ENCODE data around the gene ORC1.

The ORC1 gene

GRCh38 chr1:52404116-52404974 lies at the start of gene ORC1, which contains the start of gene PRPF38A:
ORC1 (minus strand) TSS chr1:52404423; CDS start chr1:52402223, 2,200 bp downstream.
PRPF38A (plus strand) TSS chr1:52404602; CDS start chr1:52404750, 148 bp downstream.
- FAIRE-seq, result peak; percentile 99
- peak; percentile 91 for DNase-seq (ENCODE audit: extremely low spot score, insufficient read length, low read depth)

- DNase-seq (ENCODE audit: extremely low spot score, insufficient read length, low read depth) (no peak), FAIRE-seq (no peak)
Measured at GRCh38 chr1:52444463-52444862, 40.2 kb upstream of the ORC1 start.

- FAIRE-seq (no peak), DNase-seq (ENCODE audit: extremely low spot score, insufficient read length, low read depth) (no peak)
Measured at GRCh38 chr1:52439976-52440375, 35.8 kb upstream of the ORC1 start.

GRCh38 chr1:52436817-52437216 lies 32.6 kb upstream of the ORC1 start:
- peak; percentile 59 for FAIRE-seq

GRCh38 chr1:52435650-52436049 lies 31.4 kb upstream of the ORC1 start:
- DNase-seq (ENCODE audit: extremely low spot score, insufficient read length, low read depth) (no peak), FAIRE-seq (no peak)

More at GRCh38 chr1:52436817-52437216, 32.6 kb upstream of the ORC1 start:
- DNase-seq (ENCODE audit: extremely low spot score, insufficient read length, low read depth), result no peak

DNA sequence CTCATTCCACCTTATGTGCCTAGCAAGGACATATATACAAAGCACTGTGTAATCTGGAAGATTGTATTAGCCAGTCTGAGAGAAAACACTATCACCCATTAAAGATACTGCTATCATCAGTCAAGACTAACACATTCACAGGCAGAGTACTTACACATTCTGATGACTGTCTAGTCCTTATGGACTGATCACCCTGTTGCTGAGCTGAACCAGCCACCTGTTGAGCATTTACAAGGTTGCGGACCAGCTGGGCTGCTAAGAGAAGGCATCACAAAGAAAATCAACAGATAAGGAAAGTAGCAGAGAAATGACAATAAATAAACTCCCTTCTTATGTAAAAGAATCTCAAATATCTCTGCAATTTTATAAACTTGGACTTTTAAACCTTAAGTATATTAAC lies 31.0 kb upstream of the ORC1 start:
- DNase-seq (ENCODE audit: extremely low spot score, insufficient read length, low read depth) (no peak), FAIRE-seq (no peak)

DNA sequence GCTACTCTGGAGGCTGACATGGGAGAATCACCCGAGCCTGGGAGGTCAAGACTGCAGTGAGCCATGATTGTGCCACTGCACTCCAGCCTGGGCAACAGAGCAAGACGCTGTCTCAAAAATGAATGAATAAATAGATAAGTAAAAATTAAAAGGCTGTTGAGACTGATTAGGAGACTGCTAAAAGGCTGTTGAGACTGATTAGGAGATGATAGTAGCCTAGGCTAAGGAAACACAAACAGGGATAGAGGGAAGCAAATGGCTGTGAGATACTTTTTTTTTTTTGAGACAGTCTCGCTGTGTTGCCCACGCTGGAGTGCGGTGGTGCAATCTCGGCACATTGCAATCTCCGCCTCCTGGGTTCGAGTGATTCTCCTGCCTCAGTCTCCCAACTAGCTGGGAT lies 28.6 kb upstream of the ORC1 start:
- DNase-seq (ENCODE audit: extremely low spot score, insufficient read length, low read depth), result no peak
- FAIRE-seq, result no peak

DNA sequence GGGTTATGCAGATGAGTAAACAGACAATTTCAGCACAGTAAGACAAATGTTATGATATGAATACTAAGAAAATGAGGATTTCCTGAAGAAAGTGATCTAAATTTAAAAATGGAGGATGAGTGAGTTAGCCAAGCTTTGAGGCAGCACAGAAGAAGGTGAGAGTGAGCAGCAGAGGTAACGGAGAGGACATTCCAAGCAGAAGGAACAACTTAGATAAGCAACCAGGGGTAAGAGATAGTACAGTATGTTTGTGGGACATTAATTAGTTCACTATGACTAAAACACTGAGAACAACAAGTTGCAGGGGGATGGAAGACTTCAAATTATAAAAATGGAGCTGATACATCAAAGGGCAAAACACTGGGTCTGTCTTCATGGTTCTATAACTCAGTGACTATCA lies 22.9 kb upstream of the ORC1 start:
- no peak for FAIRE-seq
- no peak for DNase-seq (ENCODE audit: extremely low spot score, insufficient read length, low read depth)

DNA sequence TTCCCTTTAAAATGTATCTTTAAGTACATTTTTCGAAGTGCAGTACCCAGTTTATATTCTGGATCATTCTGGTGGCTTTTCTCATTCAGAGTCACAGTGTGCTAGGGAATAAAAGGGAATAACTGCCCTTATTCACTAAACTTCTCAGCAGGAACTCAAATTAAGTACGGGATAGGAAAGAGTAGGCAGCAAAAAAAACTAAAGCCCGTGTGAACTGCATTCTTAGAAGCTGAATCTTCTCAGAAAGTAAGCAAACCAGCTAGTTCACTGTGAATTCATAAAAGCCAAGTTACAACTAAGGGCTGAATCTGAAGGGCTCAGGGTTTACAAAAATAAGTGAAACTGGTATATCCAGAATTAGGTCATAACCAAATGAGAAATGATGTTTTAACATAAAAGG lies 22.1 kb upstream of the ORC1 start:
- no peak for FAIRE-seq
- DNase-seq (ENCODE audit: extremely low spot score, insufficient read length, low read depth), result no peak

- no peak for DNase-seq (ENCODE audit: extremely low spot score, insufficient read length, low read depth)
- FAIRE-seq, result no peak
Measured at GRCh38 chr1:52424813-52425212, 20.6 kb upstream of the ORC1 start.

DNA sequence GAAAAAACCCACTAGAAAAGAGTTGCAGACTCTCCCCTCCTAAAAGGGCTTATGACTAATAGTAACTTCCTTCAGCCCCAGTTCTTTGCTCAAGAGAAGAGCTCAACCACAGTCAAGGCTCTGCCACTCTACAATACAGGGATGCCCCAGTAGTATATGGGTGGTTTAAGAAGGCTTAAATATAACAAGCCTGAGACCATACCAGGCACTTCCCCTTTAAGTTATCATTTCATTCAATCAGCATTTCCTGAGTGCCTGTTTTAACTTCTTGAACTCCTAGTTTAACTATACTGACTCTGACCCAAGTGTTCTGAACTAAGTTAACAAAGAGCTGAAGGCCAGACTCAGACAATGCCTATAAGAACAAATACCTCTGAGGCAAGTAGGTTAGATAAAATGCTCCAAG lies 20.0 kb upstream of the ORC1 start:
- no peak for DNase-seq (ENCODE audit: extremely low spot score, insufficient read length, low read depth)
- no peak for FAIRE-seq

- DNase-seq (ENCODE audit: extremely low spot score, insufficient read length, low read depth), result no peak
- FAIRE-seq, result no peak
Measured at GRCh38 chr1:52423771-52424170, 19.5 kb upstream of the ORC1 start.

- FAIRE-seq (no peak), DNase-seq (ENCODE audit: extremely low spot score, insufficient read length, low read depth) (no peak)
Measured at GRCh38 chr1:52423055-52423454, 18.8 kb upstream of the ORC1 start.

GRCh38 chr1:52420713-52421112 lies 16.5 kb upstream of the ORC1 start:
- FAIRE-seq (no peak), DNase-seq (ENCODE audit: extremely low spot score, insufficient read length, low read depth) (no peak)

DNA sequence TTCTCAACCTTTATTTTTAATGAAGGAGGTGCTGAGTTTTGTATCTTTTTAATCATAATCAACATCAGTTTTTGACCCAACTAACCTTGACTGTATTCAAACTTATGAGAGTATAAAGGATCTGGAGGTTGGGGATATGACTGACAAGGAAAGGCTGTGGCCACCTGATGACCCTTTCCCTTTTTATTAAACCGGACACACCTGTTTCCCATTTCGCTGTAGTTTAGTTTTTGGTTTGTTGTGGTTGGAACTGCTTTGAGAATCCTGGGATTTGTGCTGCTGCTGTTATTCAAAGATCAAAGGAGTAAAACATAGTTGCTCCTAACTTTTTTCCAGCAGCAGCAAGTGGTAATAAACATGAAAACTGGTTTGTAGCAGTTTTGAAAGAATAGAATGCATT lies 12.6 kb upstream of the ORC1 start:
- FAIRE-seq, result no peak
- DNase-seq (ENCODE audit: extremely low spot score, insufficient read length, low read depth), result no peak

GRCh38 chr1:52414942-52415341 lies 10.7 kb upstream of the ORC1 start:
- no peak for FAIRE-seq

DNA sequence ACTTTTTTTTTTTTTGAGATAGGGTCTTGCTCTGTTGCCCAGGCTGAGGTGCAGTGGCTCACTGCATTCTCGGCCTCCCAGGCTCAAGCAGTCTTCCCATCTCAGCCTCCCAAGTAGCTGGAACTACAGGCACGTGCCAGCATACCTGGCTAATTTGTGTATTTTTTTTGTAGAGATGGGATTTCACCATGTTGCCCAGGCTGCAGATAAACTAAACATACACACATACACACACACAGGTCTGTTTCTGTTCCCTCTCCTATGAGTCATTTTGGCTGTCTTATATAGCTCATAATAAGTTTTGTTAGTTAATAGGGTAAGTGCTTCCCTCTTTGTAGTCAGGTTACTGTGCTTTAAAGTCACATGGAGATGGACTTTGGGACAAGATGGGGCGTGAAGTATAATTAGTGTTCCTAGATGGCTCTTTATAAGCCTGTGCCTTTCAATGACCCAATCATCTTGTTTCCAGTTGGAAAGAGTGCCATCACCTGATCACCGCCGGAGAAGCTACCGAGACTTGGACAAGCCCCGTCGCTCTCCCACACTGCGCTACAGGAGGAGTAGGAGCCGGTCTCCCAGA lies 9.3 kb upstream of the ORC1 start:
- DNase-seq (ENCODE audit: extremely low spot score, insufficient read length, low read depth), result no peak
- no peak for FAIRE-seq

More at GRCh38 chr1:52414942-52415341, 10.7 kb upstream of the ORC1 start:
- no peak for DNase-seq (ENCODE audit: extremely low spot score, insufficient read length, low read depth)

- DNase-seq (ENCODE audit: extremely low spot score, insufficient read length, low read depth) (no peak), FAIRE-seq (peak; percentile 45)
Measured at GRCh38 chr1:52404975-52405338, 734 bp upstream of the ORC1 start.

- FAIRE-seq (peak; percentile 58), DNase-seq (ENCODE audit: extremely low spot score, insufficient read length, low read depth) (peak; percentile 22)
Measured at GRCh38 chr1:52403566-52404115, 582 bp downstream of the ORC1 start.

DNA sequence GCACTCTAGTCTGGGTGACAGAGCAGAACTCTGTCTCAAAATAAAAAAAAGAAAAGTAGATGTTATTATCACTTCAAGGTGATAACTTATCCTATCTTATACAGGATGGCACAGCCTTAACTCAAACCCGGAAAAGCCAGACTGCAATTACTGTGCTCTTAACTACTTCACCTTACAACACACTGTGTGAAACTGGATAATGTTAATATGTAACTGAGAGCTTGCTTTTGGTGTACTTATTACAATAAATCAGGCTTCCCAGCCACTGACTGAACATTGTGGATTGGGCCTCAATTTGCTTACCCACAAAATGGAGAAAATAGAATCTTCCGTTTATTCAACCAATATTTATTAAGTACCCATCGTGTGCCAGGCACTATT lies 1.4 kb downstream of the ORC1 start:
- DNase-seq (ENCODE audit: extremely low spot score, insufficient read length, low read depth), result peak; percentile 7
- FAIRE-seq, result peak; percentile 5

GRCh38 chr1:52400131-52400530 lies 4.1 kb downstream of the ORC1 start:
- FAIRE-seq, result no peak
- DNase-seq (ENCODE audit: extremely low spot score, insufficient read length, low read depth), result no peak

Measured in GM18507 (cell line).